C4-2B (cell line): Measurements from ENCODE around the gene PLEKHO2.

Experiments used
- H3K27ac ChIP-seq: fragments of 450-650 bp; 2 replicates; pipeline ENCODE4 v1.5.1; 2017
- ZFX ChIP-seq: fragments of 450-650 bp; IDR thresholded peaks from 2 replicates; pipeline ENCODE4 v1.6.1; 2017
- TF ChIP-seq, protein P1 (sequence below): fragments of 450-650 bp; conservative IDR thresholded peaks from 2 replicates; pipeline ENCODE4 v1.5.1; 2017; ENCODE audit warnings: mild to moderate bottlenecking

Gene PLEKHO2

DNA sequence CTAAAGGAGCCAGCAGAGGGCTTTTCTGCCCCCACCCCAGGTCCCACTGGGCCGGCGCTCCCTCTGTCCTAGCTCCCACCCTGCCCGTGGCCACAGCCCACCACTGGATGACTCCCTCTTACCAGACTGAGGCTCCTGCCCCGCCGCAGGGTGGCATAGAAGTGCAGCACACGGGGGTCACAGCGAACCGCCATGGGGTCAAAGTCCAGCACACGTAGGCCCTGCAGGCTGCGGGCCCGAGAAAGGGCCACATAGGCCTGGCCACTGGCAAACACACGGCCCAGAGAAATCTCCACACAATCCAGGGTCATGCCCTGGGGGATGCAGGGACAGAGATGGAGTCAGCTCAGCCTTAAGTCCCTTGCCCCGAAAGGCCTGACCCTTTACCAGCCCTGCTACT is 25.3 kb upstream of the PLEKHO2 start:
- TF ChIP-seq ZFX, result no peak

DNA sequence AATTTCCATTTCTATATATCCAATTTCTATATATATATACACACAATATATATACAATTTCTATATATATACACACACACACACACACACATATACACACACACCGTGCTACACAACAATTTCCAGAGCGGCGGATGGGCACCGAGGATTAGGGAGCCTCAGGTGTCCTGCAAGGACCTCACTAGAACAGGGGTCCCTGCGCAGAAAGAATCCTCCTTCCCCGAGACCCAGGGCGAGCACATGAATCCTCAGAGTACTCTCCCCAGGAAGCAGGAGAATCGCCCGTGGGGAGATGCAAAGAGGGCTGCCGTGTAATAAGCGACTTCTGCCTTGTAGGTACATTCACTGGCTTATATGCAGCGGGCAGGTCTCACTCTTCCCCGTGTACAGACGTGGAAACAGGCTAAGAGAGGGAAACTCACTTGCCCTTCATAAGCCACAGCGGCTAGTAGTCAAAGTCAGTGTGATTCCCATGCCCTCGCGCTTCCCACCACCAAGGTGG is 16.7 kb upstream of the PLEKHO2 start:
- no peak for TF ChIP-seq ZFX
- TF ChIP-seq, protein P1, sequence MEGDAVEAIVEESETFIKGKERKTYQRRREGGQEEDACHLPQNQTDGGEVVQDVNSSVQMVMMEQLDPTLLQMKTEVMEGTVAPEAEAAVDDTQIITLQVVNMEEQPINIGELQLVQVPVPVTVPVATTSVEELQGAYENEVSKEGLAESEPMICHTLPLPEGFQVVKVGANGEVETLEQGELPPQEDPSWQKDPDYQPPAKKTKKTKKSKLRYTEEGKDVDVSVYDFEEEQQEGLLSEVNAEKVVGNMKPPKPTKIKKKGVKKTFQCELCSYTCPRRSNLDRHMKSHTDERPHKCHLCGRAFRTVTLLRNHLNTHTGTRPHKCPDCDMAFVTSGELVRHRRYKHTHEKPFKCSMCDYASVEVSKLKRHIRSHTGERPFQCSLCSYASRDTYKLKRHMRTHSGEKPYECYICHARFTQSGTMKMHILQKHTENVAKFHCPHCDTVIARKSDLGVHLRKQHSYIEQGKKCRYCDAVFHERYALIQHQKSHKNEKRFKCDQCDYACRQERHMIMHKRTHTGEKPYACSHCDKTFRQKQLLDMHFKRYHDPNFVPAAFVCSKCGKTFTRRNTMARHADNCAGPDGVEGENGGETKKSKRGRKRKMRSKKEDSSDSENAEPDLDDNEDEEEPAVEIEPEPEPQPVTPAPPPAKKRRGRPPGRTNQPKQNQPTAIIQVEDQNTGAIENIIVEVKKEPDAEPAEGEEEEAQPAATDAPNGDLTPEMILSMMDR, result no peak
- H3K27ac ChIP-seq, result peak overlapping the region; percentile 80

More for the DNA sequence above, 25.3 kb upstream of the PLEKHO2 start:
- H3K27ac ChIP-seq, result no peak overlapping the region

DNA sequence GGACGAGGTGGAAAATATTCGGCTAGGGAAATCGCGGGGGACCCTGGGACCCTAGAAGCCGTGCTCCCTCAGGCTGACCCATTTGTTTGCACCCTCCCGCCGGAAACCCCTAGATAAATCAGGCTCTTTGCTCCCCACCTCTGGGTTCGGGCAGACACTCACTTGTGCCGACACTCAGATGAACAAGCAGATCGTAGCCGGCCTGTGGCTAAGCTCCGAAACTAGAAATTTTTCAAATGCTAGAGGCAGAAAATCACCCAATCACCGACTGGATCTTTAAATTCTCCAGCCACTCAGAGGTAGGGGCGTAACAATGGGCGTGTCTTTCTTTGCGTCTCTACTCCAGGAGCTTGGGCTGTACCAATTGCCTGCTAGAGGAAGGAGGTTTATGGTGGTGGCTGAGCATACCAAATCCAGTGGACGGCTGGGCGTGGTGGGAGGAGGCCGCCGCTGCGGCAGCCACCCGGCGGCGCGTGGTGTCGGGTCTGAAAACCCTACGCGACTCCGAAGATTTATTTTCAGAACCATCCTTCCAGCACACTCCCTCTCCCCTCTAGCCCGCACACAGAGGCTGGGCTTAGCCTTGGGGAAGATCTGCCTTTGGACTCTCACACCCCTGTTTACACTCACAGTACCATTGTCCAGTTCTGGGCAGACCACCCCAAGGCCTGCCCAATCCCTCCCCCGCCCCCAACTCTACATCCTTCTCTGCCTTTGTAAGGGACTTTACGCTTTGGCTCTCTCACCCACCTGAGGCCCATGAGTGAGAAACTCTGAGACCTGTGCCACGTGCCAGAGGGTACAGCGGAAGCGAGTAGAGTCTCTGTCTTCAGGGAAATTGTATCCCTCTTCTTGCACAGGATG is 16.1 kb upstream of the PLEKHO2 start, which contains the start of gene PIF1:
Gene PIF1, minus strand, starts transcription at position 217 of the 864 bp plus-strand sequence. CDS start 1,312 bp downstream, outside the sequence.
- TF ChIP-seq ZFX, result no peak
- TF ChIP-seq, protein P1, result no peak
- H3K27ac ChIP-seq, result peak within 1 kb of the TSS; percentile 80

DNA sequence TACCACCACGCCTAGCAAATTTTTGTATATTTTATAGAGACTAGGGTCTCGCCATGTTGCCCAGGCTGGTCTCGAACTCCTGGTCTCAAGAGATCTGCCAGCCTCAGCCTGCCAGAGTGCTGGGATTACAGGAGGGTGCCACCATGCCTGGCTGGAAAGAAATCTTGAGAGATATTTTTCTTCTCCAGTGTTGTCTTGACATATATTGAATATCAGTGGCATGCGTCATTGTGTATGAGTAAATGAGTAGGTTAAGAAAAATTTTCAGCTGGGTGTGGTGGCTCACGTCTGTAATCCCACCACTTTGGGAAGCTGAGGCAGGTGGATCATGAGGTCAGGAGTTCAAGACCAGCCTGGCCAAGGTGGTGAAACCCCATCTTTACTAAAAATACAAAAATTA is 12.7 kb upstream of the PLEKHO2 start:
- TF ChIP-seq, protein P1, result no peak
- TF ChIP-seq ZFX, result no peak
- H3K27ac ChIP-seq, result no peak overlapping the region

DNA sequence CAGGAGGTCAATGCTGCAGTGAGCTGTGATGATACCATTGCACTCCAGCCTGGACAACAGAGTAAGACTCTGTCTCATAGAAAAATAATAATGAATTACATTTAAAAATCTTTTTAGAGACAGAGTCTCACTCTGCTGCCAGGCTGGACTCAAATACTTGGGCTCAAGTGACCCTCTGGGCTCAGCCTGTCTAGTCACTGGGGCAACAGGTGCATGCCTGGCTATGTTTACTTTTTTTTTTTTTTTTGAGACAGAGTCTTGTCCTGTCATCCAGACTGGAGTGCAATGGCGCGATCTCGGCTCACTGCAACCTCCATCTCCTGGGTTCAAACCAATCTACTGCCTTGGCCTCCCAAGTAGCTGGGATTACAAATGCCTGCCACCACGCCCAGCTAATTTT is 8.0 kb upstream of the PLEKHO2 start:
- no peak for TF ChIP-seq ZFX
- TF ChIP-seq, protein P1, result no peak
- no peak overlapping the region for H3K27ac ChIP-seq

DNA sequence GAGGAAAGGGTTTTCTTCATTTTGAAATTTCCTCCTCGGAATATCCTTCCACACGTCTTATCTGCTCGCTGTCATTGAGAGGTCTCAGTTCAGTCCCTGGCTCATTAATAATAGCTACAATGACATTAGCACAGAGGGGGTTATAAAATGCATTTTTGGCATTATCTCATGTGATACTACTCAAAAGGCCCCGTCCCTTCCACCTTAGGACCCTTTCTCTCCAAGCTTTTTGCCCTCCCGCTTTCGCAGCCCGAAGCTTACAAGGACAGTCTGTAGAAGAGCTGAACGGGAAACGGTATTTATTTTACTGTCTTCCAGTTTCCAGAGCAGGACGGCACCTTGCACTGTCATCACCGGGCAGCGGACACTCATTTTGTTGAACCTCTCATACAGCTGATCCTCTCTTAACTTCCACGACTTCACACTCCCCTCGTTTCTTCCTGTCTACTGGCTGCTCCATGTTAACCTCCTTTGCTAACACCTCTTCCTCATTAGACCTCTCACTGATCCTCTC is 5.6 kb upstream of the PLEKHO2 start:
- no peak overlapping the region; the same call in 1 of the 2 replicates for H3K27ac ChIP-seq
- TF ChIP-seq, protein P1, result peak; percentile 58
- TF ChIP-seq ZFX, result no peak

DNA sequence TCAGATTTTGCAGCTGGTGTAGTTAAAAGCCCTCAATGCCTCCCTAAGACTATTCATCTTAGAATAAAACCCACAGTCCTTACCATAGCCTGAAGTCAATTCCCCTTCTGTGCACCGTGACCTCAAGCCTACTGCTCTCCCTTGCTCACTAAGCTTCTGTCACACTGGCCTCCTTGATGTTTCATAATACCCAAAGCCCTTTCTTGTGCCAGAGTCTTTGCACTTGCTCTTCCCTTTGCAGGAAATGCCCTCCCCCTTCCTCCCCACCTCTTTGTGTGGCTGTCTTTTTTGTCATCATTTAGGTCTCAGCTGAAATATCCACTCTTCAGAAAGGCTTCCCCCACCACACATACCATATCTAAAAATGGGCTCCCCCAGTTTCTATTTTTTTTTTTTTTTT is 4.2 kb upstream of the PLEKHO2 start:
- TF ChIP-seq, protein P1, result no peak
- no peak for TF ChIP-seq ZFX
- no peak overlapping the region for H3K27ac ChIP-seq

DNA sequence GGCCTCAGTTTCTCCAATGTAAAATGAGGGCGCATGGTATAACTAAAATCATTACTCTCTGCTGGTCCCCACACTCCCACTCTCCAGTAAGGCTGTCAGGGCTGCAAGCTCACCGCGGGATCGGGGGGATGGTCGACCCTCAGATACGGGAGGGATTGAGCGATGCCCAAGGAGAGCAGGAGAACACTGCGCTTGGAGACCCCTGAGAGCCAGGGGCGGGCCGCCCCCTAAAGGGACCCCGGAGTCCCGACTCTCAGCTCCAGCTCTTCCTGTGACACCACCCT is 713 bp upstream of the PLEKHO2 start:
- TF ChIP-seq ZFX, result no peak
- TF ChIP-seq, protein P1, result no peak
- peak overlapping the region; percentile 66 for H3K27ac ChIP-seq
